GM12873 (cell line): ENCODE results near the gene SLC6A13.

Experiments used
- TF ChIP-seq, protein P1 (sequence below): IDR thresholded peaks from 2 replicates; pipeline ENCODE4 v1.5.1; 2012; ENCODE audit warnings: low read depth, mild to moderate bottlenecking, moderate library complexity, low read length, control low read depth; ENCODE audit not compliant: insufficient read depth; ENCODE audit errors: missing control alignments

SLC6A13 gene

GRCh38 chr12:230925-231671 is 31.5 kb downstream of the SLC6A13 start:
- TF ChIP-seq, protein P1, sequence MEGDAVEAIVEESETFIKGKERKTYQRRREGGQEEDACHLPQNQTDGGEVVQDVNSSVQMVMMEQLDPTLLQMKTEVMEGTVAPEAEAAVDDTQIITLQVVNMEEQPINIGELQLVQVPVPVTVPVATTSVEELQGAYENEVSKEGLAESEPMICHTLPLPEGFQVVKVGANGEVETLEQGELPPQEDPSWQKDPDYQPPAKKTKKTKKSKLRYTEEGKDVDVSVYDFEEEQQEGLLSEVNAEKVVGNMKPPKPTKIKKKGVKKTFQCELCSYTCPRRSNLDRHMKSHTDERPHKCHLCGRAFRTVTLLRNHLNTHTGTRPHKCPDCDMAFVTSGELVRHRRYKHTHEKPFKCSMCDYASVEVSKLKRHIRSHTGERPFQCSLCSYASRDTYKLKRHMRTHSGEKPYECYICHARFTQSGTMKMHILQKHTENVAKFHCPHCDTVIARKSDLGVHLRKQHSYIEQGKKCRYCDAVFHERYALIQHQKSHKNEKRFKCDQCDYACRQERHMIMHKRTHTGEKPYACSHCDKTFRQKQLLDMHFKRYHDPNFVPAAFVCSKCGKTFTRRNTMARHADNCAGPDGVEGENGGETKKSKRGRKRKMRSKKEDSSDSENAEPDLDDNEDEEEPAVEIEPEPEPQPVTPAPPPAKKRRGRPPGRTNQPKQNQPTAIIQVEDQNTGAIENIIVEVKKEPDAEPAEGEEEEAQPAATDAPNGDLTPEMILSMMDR = no peak

DNA sequence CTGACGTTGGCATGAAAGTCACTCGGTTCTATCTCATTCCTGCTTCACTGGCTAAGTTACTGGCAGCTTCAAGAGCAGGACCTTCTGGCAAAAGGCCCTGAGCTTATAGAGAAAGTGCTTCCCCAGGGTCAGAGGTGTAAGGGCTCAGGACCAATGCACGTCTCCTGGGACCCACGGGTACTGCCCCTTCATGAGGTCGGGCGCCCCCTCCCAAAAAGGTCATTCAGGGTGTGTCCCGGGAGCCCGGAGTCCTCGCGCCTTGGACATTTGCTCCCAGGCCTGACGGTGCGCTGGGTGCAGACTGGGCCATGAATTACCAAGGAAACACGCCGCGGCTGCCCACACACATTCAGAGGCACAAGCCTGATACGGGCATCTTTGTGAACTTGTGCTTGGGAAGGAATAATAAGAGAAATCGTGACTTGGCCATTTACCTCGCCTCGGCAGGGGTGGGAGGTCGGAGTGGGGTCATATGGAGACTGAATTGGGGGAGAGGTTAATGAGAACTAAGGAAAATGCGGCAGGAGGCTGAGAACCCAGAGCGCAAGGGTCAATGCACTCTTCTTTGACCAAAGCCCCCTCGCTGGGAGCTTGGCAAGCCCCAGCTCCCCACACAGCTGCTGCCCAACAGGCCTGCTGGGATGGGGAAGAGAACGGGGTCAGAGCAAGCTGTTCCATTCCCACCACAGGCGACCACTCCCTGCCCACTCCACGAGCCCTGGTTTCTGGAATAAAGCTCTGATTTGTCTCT is 33.0 kb downstream of the SLC6A13 start:
- TF ChIP-seq, protein P1 = no peak

DNA sequence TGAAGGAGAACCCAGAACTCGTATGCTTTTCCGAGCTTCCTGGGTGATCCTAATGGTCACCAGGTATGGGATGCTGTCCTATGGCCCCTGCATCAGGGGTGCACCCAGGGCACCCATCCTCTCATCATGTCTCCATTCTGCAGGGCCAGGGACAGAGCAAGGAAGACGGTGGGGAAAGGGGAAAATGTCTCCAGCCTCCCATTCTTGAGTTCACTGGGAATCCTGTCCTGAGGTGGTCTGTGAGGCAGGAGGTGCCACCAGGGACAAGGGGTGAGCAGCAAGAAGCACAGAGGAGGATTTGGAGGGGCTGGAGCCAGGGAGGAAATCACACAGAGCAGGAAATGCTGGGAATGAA is 33.8 kb downstream of the SLC6A13 start:
- TF ChIP-seq, protein P1 = no peak

- TF ChIP-seq, protein P1 = no peak
Measured at GRCh38 chr12:227923-228845, 34.5 kb downstream of the SLC6A13 start.

GRCh38 chr12:227286-227915 is 35.2 kb downstream of the SLC6A13 start:
- TF ChIP-seq, protein P1 = no peak

DNA sequence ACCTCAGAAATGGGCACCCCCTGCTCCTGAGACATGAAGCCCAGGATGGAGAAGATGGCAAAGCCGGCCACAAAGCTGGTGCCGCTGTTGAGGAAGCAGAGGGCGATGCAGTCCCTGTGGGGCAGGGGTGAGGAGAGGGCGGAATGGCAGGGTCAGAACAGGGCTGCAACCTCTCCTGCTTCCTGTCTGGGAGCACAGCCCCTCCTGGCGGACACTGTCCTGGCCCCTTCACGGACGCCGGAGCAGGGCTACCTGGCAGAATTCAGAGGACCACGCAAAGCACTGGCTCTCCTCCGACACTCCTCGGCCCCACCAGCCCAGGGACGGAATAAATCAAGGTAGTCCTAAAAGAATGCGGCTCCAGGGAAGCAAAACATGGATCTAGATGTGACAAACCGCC is 36.2 kb downstream of the SLC6A13 start:
- TF ChIP-seq, protein P1 = no peak

DNA sequence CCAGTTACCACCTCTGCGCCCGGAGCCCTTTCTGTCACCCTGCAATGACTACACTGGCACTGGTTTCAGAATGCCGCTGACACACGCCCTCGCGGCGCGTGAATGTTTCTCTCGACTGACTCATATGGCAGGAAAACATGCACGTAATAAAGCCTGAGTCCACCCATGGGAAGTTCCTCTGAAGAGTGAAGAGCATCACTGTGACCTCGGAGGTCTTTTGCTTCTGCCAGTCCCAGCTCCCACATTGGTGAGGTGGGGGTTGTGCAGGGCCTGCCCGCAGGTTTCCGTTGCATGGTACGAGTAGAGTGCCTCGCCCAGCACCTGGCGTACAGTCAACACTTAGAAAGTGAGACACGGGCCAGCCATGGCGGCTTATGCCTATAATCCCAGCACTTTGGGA is 37.6 kb downstream of the SLC6A13 start:
- TF ChIP-seq, protein P1 = no peak
